ENCODE measurements around the gene CNP. TPM values are rescaled to one million over a fixed set of nuclear protein-coding genes. Genes with fewer than 3 reads are reported as not detected.

Gene CNP
- total RNA-seq, 1 donor from 2014 or later: 84.3 TPM

DNA sequence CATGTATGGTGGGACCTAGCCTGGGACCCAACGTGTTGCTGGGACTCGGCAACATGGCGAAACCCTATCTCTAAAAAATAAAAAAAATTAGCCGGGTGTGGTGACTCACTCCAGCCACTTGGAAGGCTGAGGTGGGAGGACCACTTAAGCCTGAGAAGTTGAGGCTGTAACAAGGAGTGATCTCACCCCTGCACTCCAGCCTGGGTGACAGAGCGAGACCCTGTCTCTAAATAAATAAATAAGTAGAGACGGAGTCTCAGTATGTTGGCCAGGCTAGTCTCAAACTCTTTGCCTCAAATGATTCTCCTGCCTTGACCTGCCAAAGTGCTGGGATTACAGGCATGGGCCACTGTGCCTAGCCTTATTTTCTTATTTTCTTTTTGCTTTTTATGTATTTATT lies 10.1 kb upstream of the CNP start:
- no peaks in the 10 kb centered on the region for H3K36me3 Mint-ChIP-seq
- peaks cover 9% of the 10 kb centered on the region for H3K4me1 Mint-ChIP-seq (ENCODE audit: unreplicated experiment)
- no peaks in the 10 kb centered on the region for H3K27me3 Mint-ChIP-seq
- no peak overlapping the region for H3K4me3 Mint-ChIP-seq
- DNase-seq (ENCODE audit: extremely low spot score, unreplicated experiment): no peak
- H3K9me3 Mint-ChIP-seq: no peaks in the 10 kb centered on the region
- no peak overlapping the region for H3K27ac Mint-ChIP-seq
- TF ChIP-seq, protein P1, sequence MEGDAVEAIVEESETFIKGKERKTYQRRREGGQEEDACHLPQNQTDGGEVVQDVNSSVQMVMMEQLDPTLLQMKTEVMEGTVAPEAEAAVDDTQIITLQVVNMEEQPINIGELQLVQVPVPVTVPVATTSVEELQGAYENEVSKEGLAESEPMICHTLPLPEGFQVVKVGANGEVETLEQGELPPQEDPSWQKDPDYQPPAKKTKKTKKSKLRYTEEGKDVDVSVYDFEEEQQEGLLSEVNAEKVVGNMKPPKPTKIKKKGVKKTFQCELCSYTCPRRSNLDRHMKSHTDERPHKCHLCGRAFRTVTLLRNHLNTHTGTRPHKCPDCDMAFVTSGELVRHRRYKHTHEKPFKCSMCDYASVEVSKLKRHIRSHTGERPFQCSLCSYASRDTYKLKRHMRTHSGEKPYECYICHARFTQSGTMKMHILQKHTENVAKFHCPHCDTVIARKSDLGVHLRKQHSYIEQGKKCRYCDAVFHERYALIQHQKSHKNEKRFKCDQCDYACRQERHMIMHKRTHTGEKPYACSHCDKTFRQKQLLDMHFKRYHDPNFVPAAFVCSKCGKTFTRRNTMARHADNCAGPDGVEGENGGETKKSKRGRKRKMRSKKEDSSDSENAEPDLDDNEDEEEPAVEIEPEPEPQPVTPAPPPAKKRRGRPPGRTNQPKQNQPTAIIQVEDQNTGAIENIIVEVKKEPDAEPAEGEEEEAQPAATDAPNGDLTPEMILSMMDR (conservative IDR thresholded peaks at IDR 0.05): no peak

DNA sequence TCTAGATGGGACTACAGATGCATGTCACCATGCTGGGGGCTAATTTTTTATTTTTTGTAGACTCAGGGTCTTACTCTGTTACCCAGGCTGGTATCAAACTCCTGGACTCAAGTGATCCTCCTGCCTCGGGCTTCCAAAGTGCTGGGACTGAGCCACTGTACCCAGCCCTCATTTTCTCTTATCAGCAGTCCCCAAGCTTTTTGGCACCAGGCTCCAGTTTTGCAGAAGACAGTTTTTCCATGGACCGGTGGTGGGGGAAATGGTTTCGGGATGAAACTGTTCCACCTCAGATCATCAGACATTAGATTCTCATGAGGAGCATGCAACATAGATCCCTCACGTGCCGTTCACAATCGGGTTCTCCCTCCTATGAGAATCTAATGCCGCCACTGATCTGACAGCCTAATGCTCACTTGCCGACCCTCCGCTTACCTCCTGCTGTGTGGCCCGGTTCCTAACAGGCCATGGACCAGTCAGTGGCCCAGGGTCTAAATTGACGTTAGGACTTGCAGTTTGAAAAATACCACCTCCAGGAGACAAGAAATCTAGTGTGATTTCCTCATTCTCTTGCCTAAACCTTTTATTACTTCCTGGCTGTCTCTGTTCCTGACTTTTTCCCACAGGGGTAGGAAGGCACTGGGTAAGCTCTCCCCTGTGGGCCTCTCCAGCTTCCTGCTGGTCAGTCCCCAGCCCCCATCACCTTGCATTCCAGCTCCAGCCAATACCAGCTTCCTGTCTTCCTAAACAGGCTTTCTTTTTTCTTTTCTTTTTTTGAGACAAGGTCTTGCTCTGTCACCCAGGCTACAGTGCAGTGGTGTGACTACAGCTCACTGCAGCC lies 9.3 kb upstream of the CNP start:
- Mint-ChIP-seq H3K27ac (peak overlapping the region; percentile 21), H3K4me1 (ENCODE audit: unreplicated experiment) (peaks cover 9% of the 10 kb centered on the region), H3K36me3 (no peaks in the 10 kb centered on the region), H3K27me3 (no peaks in the 10 kb centered on the region), H3K9me3 (no peaks in the 10 kb centered on the region), H3K4me3 (no peak overlapping the region)
- TF ChIP-seq, protein P1 (conservative IDR thresholded peaks at IDR 0.05): no peak
- no peak for DNase-seq (ENCODE audit: extremely low spot score, unreplicated experiment)

DNA sequence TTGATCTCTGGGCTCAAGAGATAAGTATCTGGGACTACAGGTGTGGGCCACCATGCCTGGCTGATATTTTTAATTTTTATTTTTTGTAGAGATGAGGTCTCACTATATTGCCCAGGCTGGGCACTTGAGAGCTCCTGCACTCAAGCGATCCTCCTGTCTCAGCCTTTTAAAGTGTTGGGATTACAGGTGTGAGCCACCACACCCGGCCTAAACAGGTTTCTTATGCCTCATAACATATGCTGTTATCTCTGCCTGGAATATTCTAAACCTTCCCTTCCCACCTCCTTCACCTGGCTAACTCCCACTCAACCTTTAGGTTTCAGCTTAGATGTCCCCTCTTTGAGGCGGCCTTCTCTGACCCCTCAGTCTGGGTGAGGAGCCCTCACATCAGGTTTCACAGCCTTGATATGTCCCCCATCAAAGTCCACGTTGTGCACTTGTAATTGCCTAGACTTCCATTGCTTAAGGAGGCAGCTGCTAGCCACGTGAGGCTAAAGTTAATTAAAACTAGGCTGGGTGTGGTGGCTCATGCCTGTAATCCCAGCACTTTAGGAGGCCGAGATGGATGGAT lies 8.6 kb upstream of the CNP start:
- Mint-ChIP-seq H3K27ac (peak overlapping the region; percentile 21), H3K27me3 (no peaks in the 10 kb centered on the region), H3K4me1 (ENCODE audit: unreplicated experiment) (peaks cover 9% of the 10 kb centered on the region)

DNA sequence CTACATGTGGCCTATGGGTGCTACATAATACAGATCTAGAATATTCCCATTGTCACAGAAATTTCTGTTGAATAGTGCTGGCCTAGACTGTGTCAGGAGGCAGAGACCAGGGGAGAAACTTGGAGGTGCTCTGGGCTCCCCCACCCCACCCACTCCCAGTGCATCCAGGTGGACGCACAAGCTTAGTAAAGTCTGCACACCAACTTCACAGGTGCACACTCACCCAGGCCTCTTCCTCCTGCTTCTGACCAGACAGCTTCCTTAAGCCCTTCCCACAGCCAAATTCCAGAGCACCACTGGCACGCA lies 7.6 kb upstream of the CNP start:
- Mint-ChIP-seq H3K27me3 (no peaks in the 10 kb centered on the region), H3K9me3 (no peaks in the 10 kb centered on the region), H3K4me3 (no peak overlapping the region), H3K36me3 (no peaks in the 10 kb centered on the region), H3K4me1 (ENCODE audit: unreplicated experiment) (peaks cover 9% of the 10 kb centered on the region), H3K27ac (no peak overlapping the region)
- DNase-seq (ENCODE audit: extremely low spot score, unreplicated experiment): no peak
- TF ChIP-seq, protein P1 (conservative IDR thresholded peaks at IDR 0.05): no peak

More for the DNA sequence above, 8.6 kb upstream of the CNP start:
- DNase-seq (ENCODE audit: extremely low spot score, unreplicated experiment): no peak
- Mint-ChIP-seq H3K36me3 (no peaks in the 10 kb centered on the region), H3K9me3 (no peaks in the 10 kb centered on the region), H3K4me3 (no peak overlapping the region)
- TF ChIP-seq, protein P1 (conservative IDR thresholded peaks at IDR 0.05): no peak

DNA sequence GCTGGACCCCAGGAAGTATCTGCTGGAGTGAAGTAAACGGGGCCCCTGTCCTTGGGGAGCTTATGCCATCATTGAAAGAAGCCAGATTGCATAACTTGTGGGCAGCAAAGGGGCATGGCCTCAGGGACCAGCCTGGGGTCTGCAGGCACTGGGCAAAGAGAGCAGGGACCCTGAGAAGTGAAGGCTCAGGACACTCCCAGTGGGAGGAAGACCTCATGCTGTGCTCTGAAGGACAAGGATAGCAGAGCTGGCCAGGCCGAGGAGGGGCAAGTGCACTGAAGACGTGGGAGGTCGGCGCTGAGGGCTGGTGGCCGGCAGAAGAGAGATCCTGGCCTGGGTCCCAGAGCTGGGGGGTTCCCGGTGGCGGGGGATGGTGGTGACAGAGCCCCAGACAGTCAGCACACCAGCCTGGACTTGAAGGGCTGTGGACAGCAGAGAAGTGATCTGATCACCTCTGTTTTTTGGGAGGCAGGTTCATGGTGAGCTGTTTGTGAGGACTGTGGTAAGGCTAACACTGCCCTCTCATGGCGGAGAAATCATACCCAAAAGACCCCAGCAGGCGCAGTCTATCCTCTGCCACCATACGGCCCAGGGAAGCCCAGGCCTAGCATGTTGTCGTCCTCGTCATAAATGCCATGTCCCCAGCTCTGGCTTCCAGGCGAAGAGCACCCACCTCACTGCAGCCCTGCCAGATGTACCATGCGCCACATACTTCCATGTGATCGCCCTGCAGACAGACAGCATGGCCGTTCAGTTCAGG lies 7.1 kb upstream of the CNP start:
- TF ChIP-seq, protein P1 (conservative IDR thresholded peaks at IDR 0.05): peak; percentile 63
- H3K27me3 Mint-ChIP-seq: no peaks in the 10 kb centered on the region
- H3K36me3 Mint-ChIP-seq: no peaks in the 10 kb centered on the region
- H3K9me3 Mint-ChIP-seq: no peaks in the 10 kb centered on the region
- DNase-seq (ENCODE audit: extremely low spot score, unreplicated experiment): no peak
- no peak overlapping the region for H3K4me3 Mint-ChIP-seq
- peaks cover 9% of the 10 kb centered on the region for H3K4me1 Mint-ChIP-seq (ENCODE audit: unreplicated experiment)
- no peak overlapping the region for H3K27ac Mint-ChIP-seq

All from type B pancreatic cell (in vitro differentiated cells).